CD4-positive, alpha-beta T cell treated with Interleukin-12 subunit alpha and Interleukin-12 subunit beta, for 1 hour (primary cell): ENCODE data around the gene PCNT.
"Not testable (repeated sequence)": the region's sequence is repeated elsewhere in the genome, so short reads cannot be mapped to it uniquely, and the experiment has no call there.

Source experiments
- DNase-seq: peaks from one replicate; pipeline ENCODE4 v3.0.0-alpha.2; 2020

PCNT gene

GRCh38 chr21:46363698-46364097, 39.7 kb downstream of the PCNT start:
- no peak for DNase-seq

GRCh38 chr21:46366091-46366490, 42.1 kb downstream of the PCNT start:
- no peak for DNase-seq

GRCh38 chr21:46366561-46366960, 42.6 kb downstream of the PCNT start:
- DNase-seq = no peak

GRCh38 chr21:46366966-46367365, 43.0 kb downstream of the PCNT start:
- DNase-seq = no peak

GRCh38 chr21:46368533-46369285, 44.8 kb downstream of the PCNT start:
- peak; percentile 45 for DNase-seq

- DNase-seq = no peak
Measured at GRCh38 chr21:46369520-46370235, 45.7 kb downstream of the PCNT start.

GRCh38 chr21:46371204-46372013, 47.5 kb downstream of the PCNT start:
- DNase-seq = no peak

- no peak for DNase-seq
Measured at GRCh38 chr21:46372014-46372485, 48.1 kb downstream of the PCNT start.

- not testable (repeated sequence) for DNase-seq
Measured at GRCh38 chr21:46372947-46373346, 49.0 kb downstream of the PCNT start.

GRCh38 chr21:46374761-46375389, 50.9 kb downstream of the PCNT start:
- no peak for DNase-seq

GRCh38 chr21:46375560-46376230, 51.7 kb downstream of the PCNT start:
- no peak for DNase-seq

GRCh38 chr21:46376231-46376628, 52.3 kb downstream of the PCNT start:
- DNase-seq = no peak

- DNase-seq = no peak
Measured at GRCh38 chr21:46376856-46377453, 53.0 kb downstream of the PCNT start.

- no peak for DNase-seq
Measured at GRCh38 chr21:46377789-46378188, 53.8 kb downstream of the PCNT start.

- no peak for DNase-seq
Measured at GRCh38 chr21:46379105-46379504, 55.1 kb downstream of the PCNT start.

GRCh38 chr21:46379691-46380090, 55.7 kb downstream of the PCNT start:
- no peak for DNase-seq

GRCh38 chr21:46381541-46381940, 57.6 kb downstream of the PCNT start:
- no peak for DNase-seq

GRCh38 chr21:46384556-46384955, 60.6 kb downstream of the PCNT start:
- no peak for DNase-seq

- no peak for DNase-seq
Measured at GRCh38 chr21:46385846-46386733, 62.1 kb downstream of the PCNT start.

GRCh38 chr21:46386734-46387088, 62.8 kb downstream of the PCNT start:
- DNase-seq = no peak
